Breast epithelium (tissue), 4 donors: Measurements from ENCODE around the gene MICAL3. TPM values are rescaled to one million over a fixed set of nuclear protein-coding genes. Genes with fewer than 3 reads are reported as not detected.

ENCODE experiments used
- DNase-seq, 2 donors: peaks; one replicate each; pipeline ENCODE4 v3.0.0-alpha.2; 2019; ENCODE audit warnings: low spot score in 2 of 2
- H3K27ac ChIP-seq, 2 donors: fragments of 200-600 bp; sonication (generic) in 1 of 2; one replicate each; pipeline ENCODE4 v1.5.1; 2016 to 2019; ENCODE audit warnings: mild to moderate bottlenecking in 1 of 2
- H3K27me3 ChIP-seq, 2 donors: fragments of 200-600 bp; sonication (generic) in 1 of 2; one replicate each; pipeline versions ENCODE4 v1.5.1 to v1.6.0; 2017 to 2019; ENCODE audit warnings: control low read depth in 1 of 2, mild to moderate bottlenecking in 1 of 2
- H3K36me3 ChIP-seq: fragments of 200-600 bp; one replicate; pipeline ENCODE4 v1.5.1; 2019
- H3K4me1 ChIP-seq, 2 donors: fragments of 200-600 bp; sonication (generic); one replicate each; pipeline ENCODE4 v1.5.1; 2016 to 2019; ENCODE audit warnings: control low read depth in 1 of 2
- H3K4me3 ChIP-seq, 3 donors: fragments of 200-600 bp; sonication (generic); 1 replicate in 2 of 3; 2 replicates in 1 of 3; pipeline ENCODE4 v1.5.1; 2016 to 2019; ENCODE audit warnings: mild to moderate bottlenecking in 3 of 3, moderate library complexity in 2 of 3
- H3K9me3 ChIP-seq, 2 donors: fragments of 200-600 bp; sonication (generic) in 1 of 2; one replicate each; pipeline ENCODE4 v1.5.1; 2016 to 2019; ENCODE audit warnings: control low read depth in 1 of 2
- CTCF ChIP-seq, 3 donors: fragments of 450-650 bp; IDR thresholded peaks; one replicate each; pipeline ENCODE4 v1.5.1; 2016 to 2017; ENCODE audit warnings: antibody characterized with exemption in 3 of 3, mild to moderate bottlenecking in 3 of 3, moderate library complexity in 3 of 3
- POLR2A ChIP-seq: fragments of 450-650 bp; IDR thresholded peaks from one replicate; pipeline ENCODE4 v1.6.1; 2016; ENCODE audit warnings: antibody characterized with exemption, mild to moderate bottlenecking, moderate library complexity
- POLR2AphosphoS5 ChIP-seq, 3 donors: sonication (generic); formaldehyde crosslinking; IDR thresholded peaks; one replicate each; pipeline ENCODE4 v1.6.1; 2017; ENCODE audit warnings: antibody characterized with exemption in 3 of 3
- intact Hi-C: fragments of 100-400 bp; cut with DNase I; formaldehyde crosslinking; loops from one replicate; pipeline ENCODE4 v1.15.1; 2023; ENCODE audit warnings: low total_unique reads
- total RNA-seq, 3 donors: library from RNA; depleted of rRNA; stranded (reverse); fragments of >200 nt; gene quantifications; one replicate each; pipeline ENCODE4 v1.1.0, GENCODE V29; 2016

The MICAL3 gene
- total RNA-seq, 3 donors from 2014 or later, result 19.5 to 42.3 (median 34.8) TPM

- intact Hi-C loops, result no loop called here
- peaks cover 2 to 8% of the 10 kb centered on the region in 2 donors for H3K4me1 ChIP-seq
- H3K27me3 ChIP-seq, result no peaks in the 10 kb centered on the region
- no peak for TF ChIP-seq POLR2A
- no peak for TF ChIP-seq CTCF (IDR thresholded peaks at IDR 0.05)
- no peak for TF ChIP-seq POLR2AphosphoS5 (IDR thresholded peaks at IDR 0.05)
- DNase-seq, result peak in 1 of 2 donors; percentile 49
- H3K36me3 ChIP-seq, result no peaks in the 10 kb centered on the region
- H3K9me3 ChIP-seq, result no peaks in the 10 kb centered on the region
- H3K27ac ChIP-seq, result peak overlapping the region; percentile 82 to 88
- H3K4me3 ChIP-seq, result peak overlapping the region in 1 of 3 donors; percentile 20
Observed at GRCh38 chr22:17846326-17846992, 177.9 kb downstream of the MICAL3 start.

GRCh38 chr22:17845790-17846189 is 178.6 kb downstream of the MICAL3 start:
- TF ChIP-seq POLR2AphosphoS5 (IDR thresholded peaks at IDR 0.05) (no peak), CTCF (IDR thresholded peaks at IDR 0.05) (no peak), POLR2A (no peak)
- no peak for DNase-seq
- H3K27me3 ChIP-seq, result no peaks in the 10 kb centered on the region
- H3K4me3 ChIP-seq, result peak overlapping the region in 1 of 3 donors; percentile 20
- no peaks in the 10 kb centered on the region for H3K9me3 ChIP-seq
- H3K36me3 ChIP-seq, result no peaks in the 10 kb centered on the region
- peaks cover 2 to 8% of the 10 kb centered on the region in 2 donors for H3K4me1 ChIP-seq
- intact Hi-C loops, result no loop called here
- peak overlapping the region; percentile 82 to 88 for H3K27ac ChIP-seq

GRCh38 chr22:17845327-17845726 is 179.0 kb downstream of the MICAL3 start:
- Histone ChIP-seq H3K27me3 (no peaks in the 10 kb centered on the region), H3K4me1 (peaks cover 2 to 8% of the 10 kb centered on the region in 2 donors), H3K4me3 (no peak overlapping the region), H3K27ac (peak overlapping the region; percentile 82 to 88), H3K9me3 (no peaks in the 10 kb centered on the region), H3K36me3 (no peaks in the 10 kb centered on the region)
- TF ChIP-seq POLR2AphosphoS5 (IDR thresholded peaks at IDR 0.05) (no peak), CTCF (IDR thresholded peaks at IDR 0.05) (no peak), POLR2A (no peak)
- no peak for DNase-seq
- intact Hi-C loops, result no loop called here

GRCh38 chr22:17844150-17844549 is 180.2 kb downstream of the MICAL3 start:
- DNase-seq, result no peak
- H3K36me3 ChIP-seq, result no peaks in the 10 kb centered on the region
- H3K4me3 ChIP-seq, result no peak overlapping the region
- H3K27me3 ChIP-seq, result no peaks in the 10 kb centered on the region
- no peaks in the 10 kb centered on the region for H3K9me3 ChIP-seq
- peaks cover 2 to 8% of the 10 kb centered on the region in 2 donors for H3K4me1 ChIP-seq
- intact Hi-C loops, result no loop called here
- H3K27ac ChIP-seq, result peak overlapping the region in 1 of 2 donors; percentile 88
- TF ChIP-seq CTCF (IDR thresholded peaks at IDR 0.05) (no peak), POLR2AphosphoS5 (IDR thresholded peaks at IDR 0.05) (no peak), POLR2A (no peak)

GRCh38 chr22:17842386-17842785 is 182.0 kb downstream of the MICAL3 start:
- Histone ChIP-seq H3K27ac (peak overlapping the region; percentile 9 to 72), H3K4me1 (peaks cover 2 to 8% of the 10 kb centered on the region in 2 donors), H3K36me3 (no peaks in the 10 kb centered on the region), H3K27me3 (no peaks in the 10 kb centered on the region), H3K4me3 (peak overlapping the region in 2 of 3 donors; percentile 16 to 57), H3K9me3 (no peaks in the 10 kb centered on the region)
- DNase-seq, result no peak
- intact Hi-C loops, result no loop called here
- TF ChIP-seq CTCF (IDR thresholded peaks at IDR 0.05), result no peak
